Amniotic epithelial cell (primary cell): ENCODE results near the gene STXBP6.
"Not testable (repeated sequence)": the region's sequence is repeated elsewhere in the genome, so short reads cannot be mapped to it uniquely, and the experiment has no call there.

Source experiments
- DNase-seq: peaks from one replicate; pipeline ENCODE4 v3.0.0-alpha.2; 2010; ENCODE audit warnings: low read depth

The STXBP6 gene

GRCh38 chr14:24801024-24801423 lies 248.9 kb downstream of the STXBP6 start:
- no peak for DNase-seq

GRCh38 chr14:24798911-24799462 lies 251.0 kb downstream of the STXBP6 start:
- DNase-seq, result no peak

- no peak for DNase-seq
Observed at GRCh38 chr14:24795406-24795805, 254.5 kb downstream of the STXBP6 start.

DNA sequence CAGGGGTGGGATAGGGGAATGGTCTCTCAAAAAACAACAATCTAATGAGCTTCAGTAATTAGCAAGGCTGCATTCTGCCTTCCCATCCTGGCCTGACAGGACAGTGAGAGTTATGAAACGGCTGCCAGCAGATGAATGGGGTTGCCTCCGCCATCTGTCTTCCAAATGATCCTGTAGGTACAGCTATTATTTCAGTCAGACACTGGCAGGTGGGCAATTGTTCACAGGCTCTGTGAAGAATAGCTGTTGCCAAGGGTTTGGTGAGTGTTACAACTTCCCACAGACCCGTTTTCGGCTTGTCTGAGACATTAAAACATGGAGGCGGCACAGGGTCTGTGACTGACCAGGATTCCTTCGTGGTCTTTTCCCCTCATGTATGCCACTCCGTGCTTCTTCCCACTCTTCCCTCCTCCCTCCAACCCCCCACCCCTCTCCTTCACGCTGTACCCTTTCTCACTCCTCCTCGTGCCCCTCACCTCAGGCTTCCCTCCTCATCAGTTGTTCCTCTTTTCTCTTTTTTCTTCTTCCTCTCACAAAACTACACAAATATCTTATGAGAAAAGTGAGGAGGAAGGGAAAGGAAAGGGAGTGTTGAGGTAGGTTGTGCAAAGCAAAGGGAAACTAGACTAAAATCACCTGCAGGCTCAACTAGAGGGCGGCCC lies 255.2 kb downstream of the STXBP6 start:
- no peak for DNase-seq

GRCh38 chr14:24790196-24790595 lies 259.8 kb downstream of the STXBP6 start:
- no peak for DNase-seq

DNA sequence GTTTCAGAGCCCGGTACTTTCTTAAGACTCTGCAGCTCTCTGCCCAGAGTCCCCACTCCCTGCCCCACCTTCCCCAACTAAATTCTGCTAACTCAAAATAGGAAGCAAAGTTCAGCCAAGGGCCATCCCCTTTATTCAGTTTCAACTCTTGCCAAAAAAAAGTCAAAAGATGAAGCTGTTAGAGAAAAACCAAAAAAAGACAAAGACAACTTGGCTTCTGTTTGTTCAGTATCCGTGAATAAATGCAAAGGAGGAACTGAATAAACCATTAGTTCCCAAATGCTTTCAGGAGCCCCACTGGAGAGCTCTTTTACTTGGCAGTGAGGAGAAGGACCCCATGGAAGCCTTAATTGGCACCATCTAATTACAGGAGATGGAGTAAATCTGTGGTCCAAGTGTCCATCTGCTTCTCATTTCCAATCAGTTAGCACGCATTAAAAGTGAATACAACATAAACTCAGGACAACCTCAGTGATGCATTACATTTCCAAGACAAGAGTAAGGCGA lies 260.5 kb downstream of the STXBP6 start:
- DNase-seq, result no peak

GRCh38 chr14:24785698-24786097 lies 264.2 kb downstream of the STXBP6 start:
- no peak for DNase-seq

DNA sequence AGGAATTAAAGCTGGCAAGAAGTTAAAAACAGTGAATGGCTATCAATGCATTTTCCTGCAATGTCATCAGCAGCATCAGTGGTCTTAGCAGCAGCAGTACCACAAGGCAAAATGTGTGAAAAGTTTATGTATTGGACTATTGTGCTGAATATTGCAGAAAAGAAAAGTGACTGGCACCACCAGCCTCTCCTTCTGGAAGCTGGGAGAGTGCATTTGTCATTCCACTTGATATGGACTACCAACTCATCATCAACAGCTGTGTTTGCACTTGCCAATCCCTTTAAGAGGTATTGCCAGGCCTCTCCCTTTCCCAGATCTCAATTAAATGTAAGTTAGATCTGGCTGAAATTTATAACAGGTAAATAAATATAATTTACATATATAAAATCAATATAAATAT lies 265.0 kb downstream of the STXBP6 start:
- no peak for DNase-seq

DNA sequence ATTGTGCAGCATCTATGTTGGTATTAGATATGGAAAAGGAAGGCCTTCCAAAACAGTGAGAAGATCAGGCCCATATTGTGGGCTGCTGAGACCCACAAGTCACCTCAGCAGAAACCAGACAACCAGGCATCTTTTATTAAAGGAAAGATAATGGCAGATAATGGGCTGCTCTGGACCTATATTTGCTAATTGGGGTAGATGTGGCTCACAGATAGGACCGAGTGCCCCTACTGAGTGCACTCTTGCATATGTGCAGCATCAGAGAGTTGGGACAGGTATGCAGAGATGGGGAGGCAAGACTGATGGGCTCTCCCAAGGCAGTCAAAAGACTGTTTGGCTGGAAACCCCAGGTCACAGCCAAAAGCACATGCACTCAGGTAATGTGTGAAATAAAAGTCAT lies 266.2 kb downstream of the STXBP6 start:
- no peak for DNase-seq

DNA sequence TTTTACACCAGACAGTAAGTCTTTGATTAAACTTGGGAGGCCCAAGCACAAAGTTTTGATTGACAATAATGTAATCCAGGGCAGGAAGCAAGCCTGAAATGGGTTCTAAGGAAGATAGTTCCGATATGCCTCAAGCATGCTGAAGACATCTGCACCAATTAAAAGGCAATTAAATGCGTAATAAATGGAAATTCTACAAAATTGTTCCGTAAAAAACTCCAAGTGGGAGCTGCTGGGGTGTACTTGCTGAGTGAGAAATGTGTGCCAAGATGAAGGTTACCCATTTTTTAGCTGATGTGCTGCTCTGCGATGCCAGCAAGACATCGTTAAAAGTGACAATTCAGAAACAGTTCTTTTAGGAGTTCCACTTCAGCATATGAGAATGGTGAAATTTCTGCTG lies 269.7 kb downstream of the STXBP6 start:
- DNase-seq, result no peak

GRCh38 chr14:24777678-24778077 lies 272.3 kb downstream of the STXBP6 start:
- DNase-seq, result no peak

DNA sequence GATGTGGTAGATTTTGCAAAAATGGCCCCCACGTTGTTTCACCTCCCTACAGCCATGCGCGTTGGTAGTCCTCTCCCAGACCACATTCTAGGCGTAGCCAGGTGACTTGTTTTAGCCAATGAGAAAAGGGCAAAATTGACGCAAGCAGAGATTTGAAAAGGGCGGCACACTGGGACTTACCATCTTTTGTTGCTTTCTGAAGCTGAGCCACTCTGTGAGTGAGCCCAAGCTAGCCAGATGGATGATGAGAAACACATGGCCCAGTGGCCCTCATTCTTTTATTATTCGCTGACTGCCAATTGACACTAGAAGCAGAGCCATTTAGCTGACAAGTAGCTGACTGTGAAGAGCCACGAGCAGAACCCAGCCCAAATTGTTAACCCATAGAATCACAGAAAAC lies 274.0 kb downstream of the STXBP6 start:
- no peak for DNase-seq

DNA sequence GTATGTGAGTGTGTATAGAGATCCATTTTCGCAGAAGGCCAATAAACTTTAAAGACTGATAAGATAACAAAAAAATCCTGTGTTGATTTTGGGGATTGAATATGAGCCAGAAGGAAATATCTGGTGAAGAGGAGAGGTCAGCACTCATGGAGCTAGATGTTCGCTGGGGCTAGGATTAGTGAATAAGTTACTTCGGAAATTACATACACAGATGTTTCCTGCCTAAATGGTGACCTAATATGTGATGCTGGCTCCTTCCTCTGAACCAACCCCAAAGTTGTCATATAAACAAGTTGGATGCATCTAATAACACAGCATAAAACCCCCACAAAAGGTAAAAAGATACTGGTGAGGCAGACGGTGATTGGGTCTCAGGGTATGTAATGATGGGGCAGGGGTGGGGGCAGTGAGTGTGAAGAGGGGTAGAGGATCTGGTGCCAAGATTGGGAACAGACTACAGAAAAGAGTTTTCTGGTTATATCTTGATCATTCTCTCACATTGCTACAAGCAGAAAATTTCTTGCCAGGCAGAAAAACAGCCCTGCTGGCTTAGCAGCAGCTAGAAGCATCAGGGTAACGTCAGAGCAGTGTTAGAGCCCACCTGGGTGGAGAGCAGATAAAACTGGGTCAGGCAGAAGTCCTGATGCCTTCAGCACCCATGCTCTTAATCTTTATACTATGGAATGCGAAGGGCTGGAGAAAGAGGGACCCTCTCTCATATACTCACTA lies 275.6 kb downstream of the STXBP6 start:
- DNase-seq, result no peak

DNA sequence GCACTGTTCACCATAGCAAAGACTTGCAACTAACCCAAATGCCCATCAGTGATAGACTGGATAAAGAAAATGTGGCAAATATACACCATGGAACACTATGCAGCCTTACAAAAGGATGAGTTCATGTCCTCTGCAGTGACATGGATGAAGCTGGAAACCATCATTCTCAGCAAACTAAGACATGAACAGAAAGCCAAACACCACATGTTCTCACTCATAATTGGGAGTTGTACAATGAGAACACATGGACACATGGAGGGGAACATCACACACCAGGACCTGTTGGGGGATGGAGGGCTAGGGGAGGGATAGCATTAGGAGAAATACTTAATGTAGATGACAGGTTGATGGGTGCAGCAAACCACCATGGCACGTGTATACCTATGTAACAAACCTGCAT lies 276.4 kb downstream of the STXBP6 start:
- DNase-seq, result not testable (repeated sequence)

- DNase-seq, result no peak
Observed at GRCh38 chr14:24766434-24766833, 283.5 kb downstream of the STXBP6 start.

- no peak for DNase-seq
Observed at GRCh38 chr14:24761141-24761540, 288.8 kb downstream of the STXBP6 start.
